CD4-positive, alpha-beta T cell treated with Interleukin-10 for 1 hour (primary cell): Measurements from ENCODE around the gene BRPF3.
A peak's percentile ranks its signal among the peaks of the same experiment; 100 is the strongest.
"Not testable (repeated sequence)": the region's sequence is repeated elsewhere in the genome, so short reads cannot be mapped to it uniquely, and the experiment has no call there.

Source experiments
- DNase-seq: peaks from one replicate; pipeline ENCODE4 v3.0.0-alpha.2; 2020

Gene BRPF3

GRCh38 chr6:36200998-36201596 lies 4.6 kb downstream of the BRPF3 start:
- no peak for DNase-seq

GRCh38 chr6:36201612-36202011 lies 5.1 kb downstream of the BRPF3 start:
- DNase-seq: peak; percentile 13

- DNase-seq: no peak
Measured at GRCh38 chr6:36202101-36202500, 5.6 kb downstream of the BRPF3 start.

DNA sequence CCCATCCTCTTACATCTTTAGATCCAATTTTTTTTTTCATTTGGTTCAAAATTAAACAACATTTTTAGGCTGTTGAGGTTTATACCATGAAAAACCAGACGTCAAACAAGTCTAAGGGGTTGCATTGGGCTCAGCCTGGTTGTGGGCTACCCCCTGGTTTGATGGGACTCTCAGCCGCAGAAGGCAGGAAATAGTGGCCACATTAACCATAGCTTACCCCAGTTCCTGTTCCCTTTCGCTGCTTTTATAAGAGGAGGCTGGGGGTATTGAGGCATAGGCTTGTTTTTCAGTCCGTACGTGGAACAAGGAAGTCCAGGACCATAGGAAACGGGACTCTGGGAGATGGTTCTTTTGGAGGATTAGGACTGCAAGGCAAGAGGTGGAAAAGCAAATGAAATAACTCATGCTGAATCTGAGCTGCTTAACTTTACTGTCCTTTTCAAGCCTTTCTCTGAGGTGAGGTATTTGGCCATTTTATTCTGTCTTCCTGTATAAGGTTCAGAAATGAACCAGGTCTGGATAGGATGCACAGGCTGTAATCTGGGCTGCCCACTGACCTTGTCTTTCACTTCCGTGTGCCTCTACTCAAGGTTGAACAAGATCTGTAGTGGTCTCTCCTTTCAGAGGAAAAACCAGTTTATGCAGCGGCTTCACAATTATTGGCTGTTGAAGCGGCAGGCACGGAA lies 7.7 kb downstream of the BRPF3 start:
- peak; percentile 71 for DNase-seq

- DNase-seq: no peak
Measured at GRCh38 chr6:36207155-36207554, 10.6 kb downstream of the BRPF3 start.

DNA sequence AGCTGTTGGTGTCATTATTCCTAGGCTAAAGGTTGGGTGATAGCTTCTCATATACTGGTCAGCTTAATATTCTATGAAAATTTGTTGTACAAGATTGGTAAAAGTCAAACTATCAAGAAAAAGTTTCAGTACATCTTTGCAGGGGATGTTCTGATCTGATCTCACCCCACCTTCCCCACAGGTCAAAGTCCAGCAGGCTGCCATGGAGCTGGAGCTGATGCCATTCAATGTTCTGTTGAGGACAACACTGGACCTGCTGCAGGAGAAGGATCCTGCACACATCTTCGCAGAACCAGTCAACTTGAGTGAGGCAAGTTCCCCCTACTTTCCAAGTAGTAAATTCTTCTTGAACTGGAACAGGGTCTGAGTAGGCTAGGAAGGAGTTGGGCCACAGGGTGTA lies 13.1 kb downstream of the BRPF3 start:
- no peak for DNase-seq

DNA sequence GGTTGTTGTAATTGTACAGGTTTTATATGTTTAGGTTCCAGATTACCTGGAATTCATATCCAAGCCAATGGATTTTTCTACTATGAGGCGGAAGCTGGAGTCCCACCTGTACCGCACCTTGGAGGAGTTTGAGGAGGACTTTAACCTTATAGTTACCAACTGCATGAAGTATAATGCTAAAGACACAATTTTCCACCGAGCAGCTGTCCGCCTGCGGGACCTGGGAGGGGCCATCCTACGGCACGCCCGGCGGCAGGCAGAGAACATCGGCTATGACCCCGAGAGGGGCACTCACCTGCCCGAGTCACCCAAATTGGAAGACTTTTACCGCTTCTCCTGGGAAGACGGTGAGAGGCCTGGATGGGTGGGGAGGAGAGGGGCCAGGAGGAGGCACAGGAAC lies 13.6 kb downstream of the BRPF3 start:
- DNase-seq: no peak

DNA sequence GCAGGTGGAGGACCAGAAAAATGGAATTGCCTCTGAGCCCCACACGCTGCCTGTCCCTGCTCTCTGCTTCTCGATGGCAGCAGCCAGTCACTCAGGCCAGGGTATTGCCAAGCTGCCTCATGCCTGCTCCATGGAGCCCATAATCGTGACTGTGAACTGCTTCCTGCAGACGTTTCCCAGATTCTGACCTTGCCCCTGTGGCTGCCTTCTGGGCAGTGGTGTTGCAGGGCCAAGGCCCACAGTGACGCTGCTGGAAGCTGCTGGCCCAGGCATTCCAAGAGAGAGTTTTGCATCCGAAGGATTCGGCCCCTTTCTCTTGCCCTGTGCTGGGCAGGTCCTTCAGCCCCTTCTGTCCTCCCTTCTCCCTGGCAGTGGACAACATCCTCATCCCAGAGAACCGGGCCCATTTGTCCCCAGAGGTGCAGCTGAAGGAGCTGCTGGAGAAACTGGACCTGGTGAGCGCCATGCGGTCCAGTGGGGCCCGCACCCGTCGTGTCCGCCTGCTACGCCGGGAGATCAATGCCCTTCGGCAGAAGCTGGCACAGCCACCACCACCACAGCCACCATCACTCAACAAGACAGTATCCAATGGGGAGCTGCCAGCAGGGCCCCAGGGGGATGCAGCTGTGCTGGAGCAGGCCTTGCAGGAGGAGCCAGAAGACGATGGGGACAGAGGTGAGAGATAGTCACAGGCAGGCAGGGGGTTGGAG lies 14.5 kb downstream of the BRPF3 start:
- DNase-seq: no peak

GRCh38 chr6:36216559-36216958 lies 20.0 kb downstream of the BRPF3 start:
- DNase-seq: no peak

DNA sequence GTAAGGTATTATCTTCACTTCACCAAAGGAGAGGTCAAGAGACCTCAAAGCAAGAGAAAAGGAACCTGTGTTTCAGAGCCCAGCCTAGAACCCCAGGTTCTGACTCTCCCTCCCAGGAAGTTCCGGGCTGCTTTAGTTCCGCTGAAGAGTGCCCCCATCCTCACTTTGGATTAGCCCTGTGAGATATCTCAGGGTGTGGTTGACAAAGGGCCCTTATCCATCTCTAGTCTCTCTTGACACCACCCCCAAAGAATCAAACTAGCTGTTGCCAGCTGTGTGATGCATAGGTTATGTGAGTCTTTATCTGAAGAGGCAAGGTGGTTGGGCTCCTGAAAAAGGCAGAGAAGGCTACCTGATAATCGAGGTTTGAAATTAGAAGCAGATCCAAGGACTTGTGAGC lies 20.6 kb downstream of the BRPF3 start:
- no peak for DNase-seq

GRCh38 chr6:36217946-36218345 lies 21.4 kb downstream of the BRPF3 start:
- no peak for DNase-seq

GRCh38 chr6:36218516-36218915 lies 22.0 kb downstream of the BRPF3 start:
- DNase-seq: not testable (repeated sequence)

GRCh38 chr6:36219081-36219480 lies 22.5 kb downstream of the BRPF3 start:
- DNase-seq: no peak

DNA sequence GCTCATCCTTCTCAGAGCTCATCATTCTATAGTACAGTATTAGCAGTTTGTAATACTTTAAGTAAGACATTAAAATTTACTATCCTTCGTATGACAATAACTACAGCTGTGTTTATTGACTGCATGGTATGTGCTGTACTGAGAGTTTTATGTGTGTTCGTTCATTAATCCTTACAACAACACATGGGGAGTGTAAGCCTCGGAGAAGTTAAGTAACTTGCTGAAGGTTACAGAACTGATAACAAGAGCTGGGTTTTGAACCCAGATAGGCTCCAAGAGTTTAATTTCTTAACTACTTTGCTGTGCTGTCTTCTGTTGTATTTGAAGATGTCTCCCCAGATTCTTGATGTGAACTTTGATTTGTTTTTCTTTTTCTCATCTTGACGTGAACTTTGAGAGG lies 23.7 kb downstream of the BRPF3 start:
- DNase-seq: no peak

DNA sequence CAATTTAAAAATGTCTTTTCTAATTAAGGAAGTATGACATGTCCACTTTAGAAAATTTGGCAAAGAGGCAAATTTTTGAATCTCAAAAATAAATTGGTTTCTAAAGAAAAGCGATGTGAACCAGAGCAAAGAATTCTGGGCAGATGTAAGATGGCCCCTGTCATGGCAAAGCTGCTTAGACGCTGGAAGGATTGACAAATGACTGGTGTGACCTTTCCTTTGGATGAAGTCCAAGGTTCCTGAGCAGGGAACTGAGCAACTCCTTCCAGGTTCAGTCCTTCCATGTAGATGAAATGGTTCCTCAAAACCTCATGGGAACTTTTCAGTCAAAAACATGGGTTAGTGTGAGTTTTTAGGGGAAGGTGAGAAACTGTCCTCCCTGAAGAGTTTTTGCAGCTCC lies 25.1 kb downstream of the BRPF3 start:
- DNase-seq: no peak

GRCh38 chr6:36222924-36223323 lies 26.4 kb downstream of the BRPF3 start:
- no peak for DNase-seq

GRCh38 chr6:36223706-36224105 lies 27.2 kb downstream of the BRPF3 start:
- no peak for DNase-seq

DNA sequence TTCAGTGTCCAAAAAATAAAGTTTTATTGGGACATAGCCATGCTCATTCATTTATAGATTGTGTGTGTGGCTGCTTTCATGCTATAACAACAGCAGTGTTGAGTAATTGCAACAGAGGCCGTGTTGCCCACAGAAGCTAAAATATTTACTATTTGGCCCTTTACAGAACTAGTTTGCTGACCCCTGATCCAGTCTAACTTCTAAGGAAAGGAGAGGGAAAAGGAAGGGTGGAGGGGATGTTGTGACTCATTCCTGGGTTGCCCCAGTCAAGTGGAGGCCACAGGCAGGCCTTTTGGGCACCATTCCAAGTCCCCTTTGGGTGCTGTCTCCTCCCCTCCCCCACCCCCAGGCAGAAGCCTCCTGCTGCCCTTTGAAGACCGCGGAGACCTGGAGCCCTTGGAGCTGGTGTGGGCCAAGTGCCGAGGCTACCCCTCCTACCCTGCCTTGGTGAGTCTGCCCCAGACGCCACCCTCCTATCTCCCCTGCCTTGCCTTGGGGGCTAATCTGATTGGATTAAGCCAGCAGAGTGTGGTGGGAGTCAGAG lies 28.4 kb downstream of the BRPF3 start:
- DNase-seq: no peak

GRCh38 chr6:36226438-36227047 lies 30.0 kb downstream of the BRPF3 start:
- DNase-seq: no peak

DNA sequence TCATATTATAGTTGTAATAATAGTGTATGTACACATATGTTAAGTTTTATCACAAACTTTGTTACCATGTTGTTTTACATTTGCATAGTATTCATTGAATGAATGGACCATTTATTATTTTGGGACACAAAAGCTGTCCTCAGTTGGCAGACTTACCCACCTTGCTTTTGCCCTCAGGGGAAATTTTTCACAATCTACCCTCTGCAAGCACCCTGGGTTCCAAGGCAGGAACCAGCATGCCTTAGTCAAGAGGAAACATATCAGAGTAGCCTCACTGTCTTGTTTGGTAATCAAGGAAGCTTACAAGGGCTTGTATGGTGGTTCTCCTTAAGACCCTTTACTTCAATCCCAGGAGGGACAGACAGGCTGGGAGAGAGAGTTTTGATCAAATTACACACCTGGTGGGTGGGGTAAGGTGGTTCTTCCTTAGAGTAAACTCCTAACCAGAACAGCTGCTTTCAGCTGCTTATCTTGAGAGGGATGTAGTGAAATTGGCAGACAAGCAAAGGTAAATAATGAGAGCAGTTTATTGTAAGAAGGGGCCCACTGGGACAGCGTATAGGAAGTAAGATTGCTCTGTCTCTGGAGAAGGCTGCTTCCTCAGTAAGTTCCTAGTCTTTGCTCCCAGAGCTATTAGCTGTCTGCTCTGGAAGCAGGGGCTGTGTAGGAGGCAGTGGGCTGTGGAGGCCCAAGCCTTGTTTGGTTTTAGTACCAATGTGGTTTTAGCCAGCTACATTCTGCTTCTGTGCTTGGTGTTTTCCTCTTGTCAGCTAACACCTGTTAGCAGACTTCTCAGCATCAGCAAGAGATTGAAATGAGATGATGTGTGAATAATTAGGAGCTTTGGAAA lies 31.1 kb downstream of the BRPF3 start:
- DNase-seq: no peak

- DNase-seq: no peak
Measured at GRCh38 chr6:36229223-36229622, 32.7 kb downstream of the BRPF3 start.

GRCh38 chr6:36230371-36230770 lies 33.8 kb downstream of the BRPF3 start:
- DNase-seq: no peak

- DNase-seq: no peak
Measured at GRCh38 chr6:36232172-36232571, 35.6 kb downstream of the BRPF3 start.
